GM12878 (cell line): ENCODE data around the gene BRAF.

Source experiments
- ATF2 ChIP-seq: IDR thresholded peaks from 2 replicates; pipeline ENCODE4 v1.6.1; 2012; ENCODE audit warnings: low read length, inconsistent platforms
- BHLHE40 ChIP-seq, 2 experiments: fragments of 450-650 bp in 1 of 2; IDR thresholded peaks; 2 replicates each; pipeline ENCODE4 v1.6.1; 2011 to 2017; ENCODE audit warnings: low read depth in 2 of 2, borderline replicate concordance in 1 of 2, improper control_type of control experiment in 1 of 2, low read length in 1 of 2, mild to moderate bottlenecking in 1 of 2
- CBX3 ChIP-seq: fragments of 200-600 bp; sonication (generic); IDR thresholded peaks from 2 replicates; pipeline ENCODE4 v1.6.1; 2016; ENCODE audit warnings: low read depth, borderline replicate concordance
- CTCF ChIP-seq, 3 experiments: IDR thresholded peaks in 2 of 3; conservative IDR thresholded peaks in 1 of 3; 2 replicates each; pipeline ENCODE4 v1.5.1; 2011; ENCODE audit warnings: low read depth in 3 of 3, low read length in 3 of 3, mild to moderate bottlenecking in 3 of 3, control low read depth in 2 of 3, moderate library complexity in 2 of 3, inconsistent platforms in 1 of 3, mixed read lengths in 1 of 3; ENCODE audit not compliant: control insufficient read depth in 2 of 3, insufficient read depth in 1 of 3; ENCODE audit errors: extremely low read depth in 1 of 3
- GABPA ChIP-seq: IDR thresholded peaks from 2 replicates; pipeline ENCODE4 v1.6.1; 2014; ENCODE audit warnings: antibody characterized with exemption, low read depth, mild to moderate bottlenecking, inconsistent platforms
- JUND ChIP-seq: IDR thresholded peaks from 2 replicates; pipeline ENCODE4 v1.6.1; 2012; ENCODE audit warnings: low read depth, mild to moderate bottlenecking, low read length, improper control_type of control experiment, moderate library complexity
- NFIC ChIP-seq: IDR thresholded peaks from 2 replicates; pipeline ENCODE4 v1.6.1; 2012; ENCODE audit warnings: low read depth, mild to moderate bottlenecking, inconsistent platforms, low read length, moderate library complexity
- NKRF ChIP-seq: fragments of 450-650 bp; conservative IDR thresholded peaks from 2 replicates; pipeline ENCODE4 v1.6.1; 2017; ENCODE audit warnings: mild to moderate bottlenecking, moderate library complexity
- NR2C2 ChIP-seq: IDR thresholded peaks from 2 replicates; pipeline ENCODE4 v1.6.1; 2011; ENCODE audit warnings: borderline replicate concordance, low read depth; ENCODE audit not compliant: control insufficient read depth, insufficient read length
- POLR2AphosphoS5 ChIP-seq: IDR thresholded peaks from 2 replicates; pipeline ENCODE4 v1.6.1; 2011; ENCODE audit warnings: mild to moderate bottlenecking, low read length, inconsistent platforms
- RFX5 ChIP-seq: IDR thresholded peaks from 2 replicates; pipeline ENCODE4 v1.6.1; 2011; ENCODE audit warnings: low read depth, low read length, improper control_type of control experiment
- SIN3A ChIP-seq: IDR thresholded peaks from 2 replicates; pipeline ENCODE4 v1.6.1; 2012; ENCODE audit warnings: low read depth, low read length, improper control_type of control experiment
- TF ChIP-seq, protein P1 (sequence below): fragments of 450-650 bp; formaldehyde crosslinking; IDR thresholded peaks from 2 replicates; pipeline ENCODE4 v1.5.0; 2022; ENCODE audit warnings: mild to moderate bottlenecking, missing genetic modification characterization
- TF ChIP-seq, protein P2 (sequence below): fragments of 450-650 bp; IDR thresholded peaks from 2 replicates; pipeline ENCODE4 v1.6.1; 2017; ENCODE audit warnings: antibody characterized with exemption, mild to moderate bottlenecking, moderate library complexity

DNA sequence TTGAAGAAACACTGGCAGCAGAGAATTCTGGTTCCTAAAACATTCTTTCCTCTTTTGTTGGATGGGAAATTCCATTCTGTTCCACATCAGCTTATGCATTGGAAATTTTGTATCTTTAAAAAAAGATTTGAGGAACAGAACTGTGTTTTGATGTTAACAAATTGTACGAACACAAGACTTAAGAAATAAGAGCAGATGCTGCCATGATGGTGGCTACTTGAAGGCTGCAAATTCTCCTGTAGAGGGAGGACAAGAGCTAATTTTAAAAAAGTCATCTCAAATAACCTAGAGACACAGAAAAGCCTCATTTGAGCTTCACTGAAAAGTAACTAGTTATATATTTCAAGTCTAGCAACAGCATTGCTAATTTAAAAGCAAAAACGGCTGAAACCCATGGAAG, 198.4 kb downstream of the BRAF start:
- no peak for TF ChIP-seq BHLHE40 (IDR thresholded peaks at IDR 0.05; ENCODE audit: borderline replicate concordance in 1 of 2, low read depth in 2 of 2, low read length in 1 of 2)
- peak; percentile 16 to 31 (median 29); a peak in 4 of 6 replicates for TF ChIP-seq CTCF (IDR thresholded peaks at IDR 0.05 in 2 of 3, conservative IDR thresholded peaks at IDR 0.05 in 1 of 3; ENCODE audit: control insufficient read depth in 2 of 3, extremely low read depth in 1 of 3, insufficient read depth in 1 of 3, low read depth in 3 of 3, low read length in 3 of 3)
- TF ChIP-seq NFIC, result no peak
- TF ChIP-seq GABPA, result no peak
- no peak for TF ChIP-seq CBX3
- TF ChIP-seq NKRF, result no peak
- no peak for TF ChIP-seq RFX5
- TF ChIP-seq ATF2, result no peak
- no peak for TF ChIP-seq SIN3A
- TF ChIP-seq POLR2AphosphoS5, result no peak
- TF ChIP-seq, protein P1, sequence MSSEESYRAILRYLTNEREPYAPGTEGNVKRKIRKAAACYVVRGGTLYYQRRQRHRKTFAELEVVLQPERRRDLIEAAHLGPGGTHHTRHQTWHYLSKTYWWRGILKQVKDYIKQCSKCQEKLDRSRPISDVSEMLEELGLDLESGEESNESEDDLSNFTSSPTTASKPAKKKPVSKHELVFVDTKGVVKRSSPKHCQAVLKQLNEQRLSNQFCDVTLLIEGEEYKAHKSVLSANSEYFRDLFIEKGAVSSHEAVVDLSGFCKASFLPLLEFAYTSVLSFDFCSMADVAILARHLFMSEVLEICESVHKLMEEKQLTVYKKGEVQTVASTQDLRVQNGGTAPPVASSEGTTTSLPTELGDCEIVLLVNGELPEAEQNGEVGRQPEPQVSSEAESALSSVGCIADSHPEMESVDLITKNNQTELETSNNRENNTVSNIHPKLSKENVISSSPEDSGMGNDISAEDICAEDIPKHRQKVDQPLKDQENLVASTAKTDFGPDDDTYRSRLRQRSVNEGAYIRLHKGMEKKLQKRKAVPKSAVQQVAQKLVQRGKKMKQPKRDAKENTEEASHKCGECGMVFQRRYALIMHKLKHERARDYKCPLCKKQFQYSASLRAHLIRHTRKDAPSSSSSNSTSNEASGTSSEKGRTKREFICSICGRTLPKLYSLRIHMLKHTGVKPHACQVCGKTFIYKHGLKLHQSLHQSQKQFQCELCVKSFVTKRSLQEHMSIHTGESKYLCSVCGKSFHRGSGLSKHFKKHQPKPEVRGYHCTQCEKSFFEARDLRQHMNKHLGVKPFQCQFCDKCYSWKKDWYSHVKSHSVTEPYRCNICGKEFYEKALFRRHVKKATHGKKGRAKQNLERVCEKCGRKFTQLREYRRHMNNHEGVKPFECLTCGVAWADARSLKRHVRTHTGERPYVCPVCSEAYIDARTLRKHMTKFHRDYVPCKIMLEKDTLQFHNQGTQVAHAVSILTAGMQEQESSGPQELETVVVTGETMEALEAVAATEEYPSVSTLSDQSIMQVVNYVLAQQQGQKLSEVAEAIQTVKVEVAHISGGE, result no peak
- TF ChIP-seq NR2C2, result no peak
- TF ChIP-seq, protein P2, sequence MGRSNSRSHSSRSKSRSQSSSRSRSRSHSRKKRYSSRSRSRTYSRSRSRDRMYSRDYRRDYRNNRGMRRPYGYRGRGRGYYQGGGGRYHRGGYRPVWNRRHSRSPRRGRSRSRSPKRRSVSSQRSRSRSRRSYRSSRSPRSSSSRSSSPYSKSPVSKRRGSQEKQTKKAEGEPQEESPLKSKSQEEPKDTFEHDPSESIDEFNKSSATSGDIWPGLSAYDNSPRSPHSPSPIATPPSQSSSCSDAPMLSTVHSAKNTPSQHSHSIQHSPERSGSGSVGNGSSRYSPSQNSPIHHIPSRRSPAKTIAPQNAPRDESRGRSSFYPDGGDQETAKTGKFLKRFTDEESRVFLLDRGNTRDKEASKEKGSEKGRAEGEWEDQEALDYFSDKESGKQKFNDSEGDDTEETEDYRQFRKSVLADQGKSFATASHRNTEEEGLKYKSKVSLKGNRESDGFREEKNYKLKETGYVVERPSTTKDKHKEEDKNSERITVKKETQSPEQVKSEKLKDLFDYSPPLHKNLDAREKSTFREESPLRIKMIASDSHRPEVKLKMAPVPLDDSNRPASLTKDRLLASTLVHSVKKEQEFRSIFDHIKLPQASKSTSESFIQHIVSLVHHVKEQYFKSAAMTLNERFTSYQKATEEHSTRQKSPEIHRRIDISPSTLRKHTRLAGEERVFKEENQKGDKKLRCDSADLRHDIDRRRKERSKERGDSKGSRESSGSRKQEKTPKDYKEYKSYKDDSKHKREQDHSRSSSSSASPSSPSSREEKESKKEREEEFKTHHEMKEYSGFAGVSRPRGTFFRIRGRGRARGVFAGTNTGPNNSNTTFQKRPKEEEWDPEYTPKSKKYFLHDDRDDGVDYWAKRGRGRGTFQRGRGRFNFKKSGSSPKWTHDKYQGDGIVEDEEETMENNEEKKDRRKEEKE, result no peak
- TF ChIP-seq JUND, result no peak
